MM.1S (cell line): ENCODE data around the gene COBLL1.

Experiments
- CTCF ChIP-seq: fragments of 300-600 bp; sonication (generic); IDR thresholded peaks from 2 replicates; pipeline ENCODE4 v1.5.1; 2016; ENCODE audit warnings: antibody characterized with exemption, low read length, mixed read lengths
- EZH2 ChIP-seq: fragments of 300-600 bp; sonication (generic); optimal IDR thresholded peaks from 2 replicates; pipeline ENCODE3; 2017; ENCODE audit warnings: low read depth, mild to moderate bottlenecking, antibody characterized with exemption, low read length, mixed read lengths

GRCh38 chr2:164754157-164755093, 87.2 kb downstream of the COBLL1 start:
- TF ChIP-seq EZH2 (no peak), CTCF (no peak)
